H1 (cell line): ENCODE data around the gene RNPEPL1. TPM values are rescaled to one million over a fixed set of nuclear protein-coding genes. Genes with fewer than 3 reads are reported as not detected.

ENCODE experiments used
- CTCF ChIA-PET: fragments of 300-600 bp; sonication (Branson Sonifier 250); formaldehyde crosslinking; loops from one replicate; lab custom pipeline; 2021; ENCODE audit not compliant: partially characterized antibody; lab: Charles Lee
- POLR2A ChIA-PET: fragments of 300-600 bp; sonication (Branson Sonifier 250); formaldehyde crosslinking; loops from one replicate; lab custom pipeline; 2021; ENCODE audit warnings: inconsistent platforms; ENCODE audit not compliant: partially characterized antibody; lab: Charles Lee
- DNase-seq, 2 experiments: peaks; one replicate each; pipeline versions ENCODE4 v3.0.0 to v3.0.0-alpha.2; 2010 to 2022; ENCODE audit warnings: low spot score in 2 of 2, low read depth in 1 of 2, mixed read lengths in 1 of 2
- FAIRE-seq: peaks from 2 replicates; lab custom pipeline; 2011; peaks lifted over from hg19 to GRCh38; lab: Jason Lieb, UNC
- H2AFZ ChIP-seq: 2 replicates; pipeline ENCODE4 v1.8.1; 2012; ENCODE audit warnings: low read length, inconsistent platforms
- H2AK5ac ChIP-seq: 2 replicates; pipeline ENCODE4 v1.6.1; 2013; ENCODE audit warnings: low read depth, low read length
- H2BK120ac ChIP-seq: replicated peaks from 2 replicates; pipeline ENCODE3; 2013; ENCODE audit warnings: low read depth, low read length, inconsistent platforms
- H2BK12ac ChIP-seq: 2 replicates; pipeline ENCODE4 v1.6.1; 2013; ENCODE audit warnings: low read depth, low read length
- H2BK15ac ChIP-seq: 2 replicates; pipeline ENCODE4 v1.6.1; 2013; ENCODE audit warnings: low read length
- H2BK20ac ChIP-seq: 2 replicates; pipeline ENCODE4 v1.6.1; 2013; ENCODE audit warnings: low read length
- H2BK5ac ChIP-seq: 2 replicates; pipeline ENCODE4 v1.6.1; 2013; ENCODE audit warnings: low read depth, low read length
- H3K14ac ChIP-seq: 2 replicates; pipeline ENCODE4 v1.6.1; 2013; ENCODE audit warnings: inconsistent platforms; ENCODE audit not compliant: insufficient read length
- H3K18ac ChIP-seq: 2 replicates; pipeline ENCODE4 v1.6.1; 2013; ENCODE audit warnings: low read length; ENCODE audit errors: extremely low read depth
- H3K23ac ChIP-seq: 2 replicates; pipeline ENCODE4 v1.6.1; 2013; ENCODE audit warnings: inconsistent platforms; ENCODE audit not compliant: insufficient read length
- H3K23me2 ChIP-seq: 2 replicates; pipeline ENCODE4 v1.6.1; 2013; ENCODE audit warnings: low read depth, low read length
- H3K27ac ChIP-seq: 2 replicates; pipeline ENCODE4 v1.6.1; 2011; ENCODE audit warnings: low read depth, low read length, inconsistent platforms
- H3K27me3 ChIP-seq, 4 experiments: replicated peaks in 1 of 4; 1 replicate in 1 of 4; 2 replicates in 3 of 4; pipeline versions ENCODE4 v1.6.1 to v1.8.1; 2011 to 2013; ENCODE audit warnings: low read length in 3 of 4, mild to moderate bottlenecking in 3 of 4, inconsistent platforms in 2 of 4, mixed read lengths in 2 of 4, moderate library complexity in 1 of 4; ENCODE audit not compliant: control insufficient read depth in 3 of 4, insufficient read depth in 3 of 4; ENCODE audit errors: extremely low read depth in 1 of 4
- H3K36me3 ChIP-seq, 4 experiments: 2 replicates each; pipeline versions ENCODE4 v1.6.1 to v1.8.1; 2011 to 2013; ENCODE audit warnings: mild to moderate bottlenecking in 4 of 4, low read length in 3 of 4, moderate library complexity in 2 of 4, control low read depth in 1 of 4, inconsistent platforms in 1 of 4; ENCODE audit not compliant: insufficient read depth in 4 of 4, control insufficient read depth in 2 of 4
- H3K4ac ChIP-seq: replicated peaks from 2 replicates; pipeline ENCODE3; 2013; ENCODE audit warnings: low read length, low read depth, mixed read lengths, inconsistent platforms; ENCODE audit not compliant: insufficient read length
- H3K4me1 ChIP-seq, 4 experiments: replicated peaks in 1 of 4; 1 replicate in 1 of 4; 2 replicates in 3 of 4; pipeline versions ENCODE4 v1.6.1 to v1.8.1; 2011 to 2013; ENCODE audit warnings: low read length in 3 of 4, inconsistent platforms in 2 of 4, mixed read lengths in 1 of 4; ENCODE audit not compliant: insufficient read depth in 4 of 4, control insufficient read depth in 3 of 4
- H3K4me2 ChIP-seq, 2 experiments: 2 replicates each; pipeline versions ENCODE4 v1.6.1 to v1.8.1; 2011 to 2013; ENCODE audit warnings: low read depth in 2 of 2, low read length in 2 of 2, control low read depth in 1 of 2, inconsistent platforms in 1 of 2, mild to moderate bottlenecking in 1 of 2; ENCODE audit not compliant: insufficient read depth in 1 of 2
- H3K4me3 ChIP-seq, 4 experiments: fragments of 200-600, 300-600 bp in 1 of 4; sonication (generic), shearing (Covaris generic), sonication (Bioruptor Twin) in 1 of 4; 2 replicates each; pipeline versions ENCODE4 v1.5.1 to v1.8.1; 2011 to 2016; ENCODE audit warnings: low read length in 4 of 4, low read depth in 3 of 4, control low read depth in 2 of 4, inconsistent platforms in 2 of 4, mild to moderate bottlenecking in 2 of 4, mixed read lengths in 1 of 4, moderate library complexity in 1 of 4; ENCODE audit not compliant: insufficient read depth in 2 of 4; ENCODE audit errors: extremely low read depth in 1 of 4
- H3K56ac ChIP-seq: replicated peaks from 2 replicates; pipeline ENCODE3; 2013; ENCODE audit warnings: low read depth, mild to moderate bottlenecking, mixed read lengths, low read length, inconsistent platforms; ENCODE audit not compliant: insufficient read length
- H3K79me1 ChIP-seq: 2 replicates; pipeline ENCODE4 v1.6.1; 2013; ENCODE audit warnings: low read depth, low read length, control low read depth
- H3K79me2 ChIP-seq, 2 experiments: 2 replicates each; pipeline versions ENCODE4 v1.6.1 to v1.8.1; 2012 to 2013; ENCODE audit warnings: low read length in 2 of 2, mild to moderate bottlenecking in 2 of 2, inconsistent platforms in 1 of 2; ENCODE audit not compliant: insufficient read depth in 2 of 2, control insufficient read depth in 1 of 2
- H3K9ac ChIP-seq, 4 experiments: replicated peaks in 1 of 4; 1 replicate in 1 of 4; 2 replicates in 3 of 4; pipeline versions ENCODE4 v1.6.1 to v1.8.1; 2011 to 2013; ENCODE audit warnings: low read depth in 3 of 4, low read length in 3 of 4, control low read depth in 2 of 4, mild to moderate bottlenecking in 2 of 4, moderate library complexity in 2 of 4, inconsistent platforms in 1 of 4; ENCODE audit errors: extremely low read depth in 1 of 4
- H3K9me3 ChIP-seq, 2 experiments: 2 replicates each; pipeline versions ENCODE4 v1.6.1 to v1.8.1; 2012 to 2013; ENCODE audit warnings: mild to moderate bottlenecking in 2 of 2, moderate library complexity in 2 of 2, control low read depth in 1 of 2, inconsistent platforms in 1 of 2, low read depth in 1 of 2, low read length in 1 of 2, mixed read lengths in 1 of 2; ENCODE audit not compliant: insufficient read depth in 2 of 2
- H4K20me1 ChIP-seq, 2 experiments: replicated peaks in 1 of 2; 2 replicates each; pipeline versions ENCODE3 to v1.8.1; 2011 to 2013; ENCODE audit warnings: inconsistent platforms in 2 of 2, low read length in 2 of 2, mild to moderate bottlenecking in 1 of 2; ENCODE audit not compliant: insufficient read depth in 2 of 2, control insufficient read depth in 1 of 2
- H4K5ac ChIP-seq: 2 replicates; pipeline ENCODE4 v1.6.1; 2013; ENCODE audit warnings: low read length, low read depth, mixed read lengths, inconsistent platforms; ENCODE audit not compliant: insufficient read length
- H4K8ac ChIP-seq: 2 replicates; pipeline ENCODE4 v1.8.0; 2013; ENCODE audit warnings: mild to moderate bottlenecking, moderate library complexity, low read length, inconsistent platforms; ENCODE audit not compliant: insufficient read depth; ENCODE audit errors: extremely low read depth
- H4K91ac ChIP-seq: replicated peaks from 2 replicates; pipeline ENCODE3; 2013; ENCODE audit warnings: low read length, mixed read lengths, inconsistent platforms; ENCODE audit not compliant: insufficient read length
- BRCA1 ChIP-seq: IDR thresholded peaks from 2 replicates; pipeline ENCODE4 v1.6.1; 2012; ENCODE audit warnings: low read depth, low read length, improper control_type of control experiment
- CREB1 ChIP-seq: IDR thresholded peaks from 2 replicates; pipeline ENCODE4 v1.6.1; 2012; ENCODE audit warnings: inconsistent platforms
- CTCF ChIP-seq, 3 experiments: IDR thresholded peaks; 1 replicate in 2 of 3; 2 replicates in 1 of 3; pipeline versions ENCODE4 v1.5.1 to v1.6.1; 2011; ENCODE audit warnings: low read length in 3 of 3, mild to moderate bottlenecking in 3 of 3, inconsistent platforms in 2 of 3, low read depth in 1 of 3, moderate library complexity in 1 of 3; ENCODE audit not compliant: insufficient read depth in 1 of 3; ENCODE audit errors: control extremely low read depth in 1 of 3
- EGR1 ChIP-seq: IDR thresholded peaks from 2 replicates; pipeline ENCODE4 v1.6.1; 2011; ENCODE audit warnings: low read depth, low read length, borderline replicate concordance
- GABPA ChIP-seq: IDR thresholded peaks from 2 replicates; pipeline ENCODE4 v1.6.1; 2011; ENCODE audit warnings: mild to moderate bottlenecking, low read length, moderate library complexity, borderline replicate concordance; ENCODE audit not compliant: insufficient read depth
- JUN ChIP-seq: IDR thresholded peaks from 2 replicates; pipeline ENCODE4 v1.6.1; 2011; ENCODE audit warnings: low read depth, mild to moderate bottlenecking, improper control_type of control experiment, low read length
- POU5F1 ChIP-seq: IDR thresholded peaks from 2 replicates; pipeline ENCODE4 v1.6.1; 2011; ENCODE audit warnings: low read depth, mild to moderate bottlenecking, low read length, moderate library complexity
- SIN3A ChIP-seq, 2 experiments: IDR thresholded peaks in 1 of 2; conservative IDR thresholded peaks in 1 of 2; 2 replicates each; pipeline ENCODE4 v1.6.1; 2011 to 2012; ENCODE audit warnings: low read length in 2 of 2, improper control_type of control experiment in 1 of 2, low read depth in 1 of 2, mild to moderate bottlenecking in 1 of 2
- SIX5 ChIP-seq: IDR thresholded peaks from 2 replicates; pipeline ENCODE4 v1.6.1; 2011; ENCODE audit warnings: mild to moderate bottlenecking, low read depth, low read length
- SP1 ChIP-seq: IDR thresholded peaks from 2 replicates; pipeline ENCODE4 v1.6.1; 2011; ENCODE audit warnings: low read depth, low read length
- ZNF274 ChIP-seq: IDR thresholded peaks from 2 replicates; pipeline ENCODE4 v1.7.0; 2012; ENCODE audit warnings: low read length, borderline replicate concordance; ENCODE audit errors: extremely low read depth
- whole genome bisulfite sequencing, 2 experiments: shearing (Covaris generic) in 1 of 2; methylation state at CpG; one replicate each; pipeline versions ENCODE4 v1.1.6 to v1.1.7; 2013 to 2015; ENCODE audit warnings: low lambda C conversion rate in 2 of 2, mixed read lengths in 2 of 2, inconsistent platforms in 1 of 2, low coverage in 1 of 2, missing lambda C conversion rate in 1 of 2; ENCODE audit not compliant: insufficient replicate concordance in 2 of 2, insufficient coverage in 1 of 2, insufficient read length in 1 of 2; ENCODE audit errors: extremely low coverage in 1 of 2, missing lambda C conversion rate in 1 of 2; 5-methylcytosine and 5-hydroxymethylcytosine counted together
- polyA plus RNA-seq, 7 experiments: library from polyadenylated mRNA; depleted of rRNA in 3 of 7; stranded (reverse) in 5 of 7; unstranded in 2 of 7; fragments of >200 nt in 5 of 7; fragments of 200-250 nt in 2 of 7; gene quantifications; 1 replicate in 5 of 7; 2 replicates in 1 of 7; 4 replicates in 1 of 7; pipeline versions ENCODE4 v1.2.1 to v1.2.3, GENCODE V29; 2011 to 2013; ENCODE audit warnings: missing spikeins in 2 of 7, mixed read lengths in 2 of 7
- total RNA-seq: library from RNA; stranded (reverse); fragmentation: NEBNext Ultra II Directional; extraction: Animal tissue kit (Norgen Biotek cat#: 25700); gene quantifications from 2 replicates; pipeline ENCODE4 v1.2.1, GENCODE V29; 2021

The RNPEPL1 gene
- total and polyA plus RNA-seq, 2 of the 8 experiments (the other 6 are each of a cell fraction or from before 2014, with no cell fraction given): 9.0 to 11.3 TPM

- no peak overlapping the region for H2BK15ac ChIP-seq
- FAIRE-seq: no peak
- no peak overlapping the region for H3K27ac ChIP-seq
- no peak overlapping the region for H2AFZ ChIP-seq
- H3K9ac ChIP-seq: no peak overlapping the region
- no peaks in the 10 kb centered on the region for H3K27me3 ChIP-seq
- no peak overlapping the region for H3K56ac ChIP-seq
- H4K91ac ChIP-seq: no peak overlapping the region
- H3K4ac ChIP-seq: no peak overlapping the region
- 87% methylated on average over 16 of the region's 16 CpGs; no CpG with 5 or more reads in 1 of the 2 experiments for WGBS, 2 experiments
- no peak overlapping the region for H3K23ac ChIP-seq
- no peak overlapping the region for H3K4me2 ChIP-seq
- POLR2A ChIA-PET: interaction anchor here (1.6 kb wide), 1 partner anchor 10 kb away, joined by 3 read pairs; no protein-coding TSS in a partner anchor
- peaks cover 7% of the 10 kb centered on the region; the same call in 1 of the 2 replicates for H3K23me2 ChIP-seq
- no peak overlapping the region for H2BK120ac ChIP-seq
- no peaks in the 10 kb centered on the region for H3K79me2 ChIP-seq
- H2AK5ac ChIP-seq: no peak overlapping the region
- no peak overlapping the region for H3K14ac ChIP-seq
- peaks cover 0 to 1% of the 10 kb centered on the region in 2 experiments for H4K20me1 ChIP-seq
- H3K4me3 ChIP-seq: no peak overlapping the region
- H3K9me3 ChIP-seq: peaks cover 41 to 62% of the 10 kb centered on the region in 2 experiments
- H2BK12ac ChIP-seq: no peak overlapping the region
- no peak overlapping the region for H2BK5ac ChIP-seq
- CTCF ChIA-PET: interaction anchor here (1.1 to 1.8 kb wide), 2 partner anchors 16 to 27 kb away, joined by 3 to 6 read pairs; no protein-coding TSS in a partner anchor
- no peaks in the 10 kb centered on the region; the same call in 1 of the 2 replicates for H3K79me1 ChIP-seq
- no peaks in the 10 kb centered on the region; a peak in 3 of 8 replicates for H3K36me3 ChIP-seq
- no peak for DNase-seq
- no peak overlapping the region for H4K8ac ChIP-seq
- no peak overlapping the region for H4K5ac ChIP-seq
- no peak overlapping the region for H2BK20ac ChIP-seq
- H3K4me1 ChIP-seq: no peaks in the 10 kb centered on the region
- no peak overlapping the region for H3K18ac ChIP-seq
- TF ChIP-seq EGR1: no peak
- TF ChIP-seq BRCA1: no peak
- no peak for TF ChIP-seq CTCF (IDR thresholded peaks at IDR 0.05; ENCODE audit: control extremely low read depth in 1 of 3, insufficient read depth in 1 of 3, low read depth in 1 of 3, low read length in 3 of 3)
- TF ChIP-seq SIX5: no peak
- TF ChIP-seq CREB1: no peak
- TF ChIP-seq ZNF274: no peak
- TF ChIP-seq SIN3A (conservative IDR thresholded peaks at IDR 0.05 in 1 of 2, IDR thresholded peaks at IDR 0.05 in 1 of 2; ENCODE audit: low read depth in 1 of 2, low read length in 2 of 2): no peak
- TF ChIP-seq SP1: no peak
- no peak for TF ChIP-seq POU5F1
- TF ChIP-seq GABPA: no peak
- no peak for TF ChIP-seq JUN
Measured at GRCh38 chr2:240529344-240529999, 38.8 kb upstream of the RNPEPL1 start.
